OCI-LY7 (cell line): ENCODE results near the gene PTTG1. TPM values are rescaled to one million over a fixed set of nuclear protein-coding genes. Genes with fewer than 3 reads are reported as not detected.

Experiments
- BruUV-seq: library from RNA; stranded (reverse); fragments of 400-500 nt; replicated peaks from 2 replicates; lab custom pipeline; 2021; lab: Mats Ljungman, UMichigan
- CTCF ChIA-PET: fragments of 300-600 bp; sonication (Branson Sonifier 250); formaldehyde crosslinking; loops from one replicate; lab custom pipeline; 2022; ENCODE audit warnings: antibody characterized with exemption; ENCODE audit not compliant: unreplicated experiment; lab: Charles Lee
- POLR2A ChIA-PET: fragments of 300-600 bp; sonication (Branson Sonifier 250); formaldehyde crosslinking; loops from one replicate; lab custom pipeline; 2022; ENCODE audit warnings: antibody characterized with exemption; lab: Charles Lee
- DNase-seq: peaks from one replicate; pipeline ENCODE4 v3.0.0-alpha.2; 2015; ENCODE audit warnings: low spot score
- H2AFZ ChIP-seq: fragments of 200-600 bp; sonication (generic), shearing (Covaris generic); 2 replicates; pipeline ENCODE4 v1.6.1; 2014; ENCODE audit warnings: mild to moderate bottlenecking, antibody characterized with exemption, low read length, moderate library complexity
- H3K27ac ChIP-seq: fragments of 200-600 bp; sonication (generic); 2 replicates; pipeline ENCODE4 v1.5.1; 2014; ENCODE audit warnings: mixed run types, low read depth, mild to moderate bottlenecking, moderate library complexity, low read length, inconsistent platforms; ENCODE audit not compliant: poor library complexity, severe bottlenecking
- H3K36me3 ChIP-seq: fragments of 200-600 bp; sonication (generic); 2 replicates; pipeline ENCODE4 v1.6.1; 2014; ENCODE audit warnings: mild to moderate bottlenecking, antibody characterized with exemption, low read length, moderate library complexity, mixed read lengths; ENCODE audit not compliant: insufficient read depth
- H3K4me1 ChIP-seq: fragments of 200-600 bp; sonication (generic); 2 replicates; pipeline ENCODE4 v1.5.1; 2014; ENCODE audit warnings: mild to moderate bottlenecking, low read length; ENCODE audit not compliant: insufficient read depth, poor library complexity, severe bottlenecking
- H3K4me2 ChIP-seq: fragments of 200-600 bp; sonication (generic); 2 replicates; pipeline ENCODE4 v1.6.1; 2014; ENCODE audit warnings: mild to moderate bottlenecking, low read length
- H3K4me3 ChIP-seq: fragments of 200-600 bp; sonication (generic); 2 replicates; pipeline ENCODE4 v1.5.1; 2014; ENCODE audit warnings: mild to moderate bottlenecking, low read depth, low read length; ENCODE audit not compliant: poor library complexity, severe bottlenecking
- H3K79me2 ChIP-seq: fragments of 200-600 bp; sonication (generic); 2 replicates; pipeline ENCODE4 v1.6.1; 2016; ENCODE audit warnings: low read depth, mild to moderate bottlenecking, low read length, moderate library complexity, mixed read lengths; ENCODE audit not compliant: insufficient read depth
- H3K9me2 ChIP-seq: fragments of 200-600 bp; sonication (generic); 2 replicates; pipeline ENCODE4 v1.6.1; 2016; ENCODE audit warnings: mild to moderate bottlenecking, low read length, mixed read lengths; ENCODE audit not compliant: insufficient read depth
- H3K9me3 ChIP-seq: fragments of 200-600 bp; sonication (generic); 2 replicates; pipeline ENCODE4 v1.6.1; 2014; ENCODE audit warnings: mild to moderate bottlenecking, mixed run types, low read length, mixed read lengths
- H4K20me1 ChIP-seq: fragments of 200-600 bp; sonication (generic); 2 replicates; pipeline ENCODE4 v1.6.1; 2014; ENCODE audit warnings: mild to moderate bottlenecking, antibody characterized with exemption, low read length, moderate library complexity, mixed read lengths; ENCODE audit not compliant: insufficient read depth
- EZH2phosphoT487 ChIP-seq: fragments of 200-600 bp; sonication (generic); IDR thresholded peaks from 2 replicates; pipeline ENCODE4 v1.6.1; 2018; ENCODE audit warnings: low read depth, borderline replicate concordance, mild to moderate bottlenecking, mixed run types, antibody characterized with exemption, low read length, moderate library complexity, mixed read lengths
- intact Hi-C: fragments of 100-400 bp; cut with micrococcal nuclease; formaldehyde crosslinking; loops from one replicate; pipeline ENCODE4 v1.10.0; 2022; ENCODE audit not compliant: unreplicated experiment
- total RNA-seq, 2 experiments: library from RNA; depleted of rRNA in 1 of 2; stranded (reverse); fragments of >200 nt in 1 of 2; shearing (Covaris generic) in 1 of 2; gene quantifications; 2 replicates each; pipeline ENCODE4 v1.2.3, GENCODE V29; 2014 to 2022
- TF ChIP-seq, protein P1 (sequence below): fragments of 200-600 bp; sonication (generic); conservative IDR thresholded peaks from 2 replicates; pipeline ENCODE4 v1.5.1; 2014; ENCODE audit warnings: mild to moderate bottlenecking, antibody characterized with exemption, low read length, moderate library complexity, mixed read lengths

PTTG1 gene
- total RNA-seq, 2 experiments from 2014 or later = 340 to 480 TPM

DNA sequence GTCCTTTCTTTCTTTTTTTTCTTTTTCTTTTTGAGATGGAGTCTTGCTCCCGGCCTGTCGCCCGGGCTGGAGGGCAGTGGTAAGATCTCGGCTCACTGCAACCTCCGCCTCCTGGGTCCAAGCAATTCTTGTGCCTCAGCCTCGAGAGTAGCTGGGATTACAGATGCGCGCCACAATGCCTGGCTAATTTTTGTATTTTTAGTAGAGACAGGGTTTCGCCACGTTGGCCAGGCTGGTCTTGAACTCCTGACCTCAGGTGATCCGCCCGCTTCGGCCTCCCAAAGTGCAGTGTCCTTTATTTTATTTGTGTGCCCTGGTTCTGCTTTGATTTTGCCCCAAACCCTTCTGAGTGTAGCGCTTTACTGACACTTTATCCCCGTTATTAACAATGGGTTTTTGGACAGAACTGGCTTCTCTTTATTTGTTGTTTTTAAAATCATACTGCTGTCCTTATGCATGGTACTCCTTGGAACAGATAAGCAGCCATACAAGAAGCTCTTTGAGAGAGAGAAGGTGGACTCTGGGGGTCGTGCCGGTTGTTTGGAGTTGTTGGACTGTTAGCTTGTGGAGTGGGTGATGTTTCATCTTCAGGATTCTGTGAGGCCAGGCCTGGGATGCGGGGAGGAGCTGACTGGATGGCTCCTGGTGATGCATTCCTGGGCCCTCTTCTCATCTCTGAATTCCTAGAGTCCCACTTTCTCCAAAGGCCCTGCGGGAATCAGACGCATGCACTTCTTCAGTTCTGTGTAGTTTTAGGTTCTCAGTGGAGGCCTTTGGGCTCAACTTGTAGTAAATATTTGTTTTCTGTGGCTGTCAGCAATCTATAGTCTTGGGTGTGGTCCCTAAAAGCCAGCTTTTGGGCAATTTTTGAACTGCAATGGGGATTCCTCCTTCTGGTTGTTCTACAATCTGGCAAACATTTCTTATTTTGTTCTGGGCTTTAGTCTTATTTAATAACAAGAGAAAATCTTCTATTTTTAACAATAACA lies 47.8 kb downstream of the PTTG1 start:
- peak overlapping the region; percentile 60 for H2AFZ ChIP-seq
- peaks cover 83% of the 10 kb centered on the region for H3K4me1 ChIP-seq
- peak overlapping the region; percentile 68 for H3K4me3 ChIP-seq
- no peaks in the 10 kb centered on the region for H3K9me2 ChIP-seq
- no peak for DNase-seq
- peak overlapping the region; percentile 72 for H3K27ac ChIP-seq
- no peaks in the 10 kb centered on the region for H3K9me3 ChIP-seq
- no peak for TF ChIP-seq EZH2phosphoT487
- TF ChIP-seq, protein P1, sequence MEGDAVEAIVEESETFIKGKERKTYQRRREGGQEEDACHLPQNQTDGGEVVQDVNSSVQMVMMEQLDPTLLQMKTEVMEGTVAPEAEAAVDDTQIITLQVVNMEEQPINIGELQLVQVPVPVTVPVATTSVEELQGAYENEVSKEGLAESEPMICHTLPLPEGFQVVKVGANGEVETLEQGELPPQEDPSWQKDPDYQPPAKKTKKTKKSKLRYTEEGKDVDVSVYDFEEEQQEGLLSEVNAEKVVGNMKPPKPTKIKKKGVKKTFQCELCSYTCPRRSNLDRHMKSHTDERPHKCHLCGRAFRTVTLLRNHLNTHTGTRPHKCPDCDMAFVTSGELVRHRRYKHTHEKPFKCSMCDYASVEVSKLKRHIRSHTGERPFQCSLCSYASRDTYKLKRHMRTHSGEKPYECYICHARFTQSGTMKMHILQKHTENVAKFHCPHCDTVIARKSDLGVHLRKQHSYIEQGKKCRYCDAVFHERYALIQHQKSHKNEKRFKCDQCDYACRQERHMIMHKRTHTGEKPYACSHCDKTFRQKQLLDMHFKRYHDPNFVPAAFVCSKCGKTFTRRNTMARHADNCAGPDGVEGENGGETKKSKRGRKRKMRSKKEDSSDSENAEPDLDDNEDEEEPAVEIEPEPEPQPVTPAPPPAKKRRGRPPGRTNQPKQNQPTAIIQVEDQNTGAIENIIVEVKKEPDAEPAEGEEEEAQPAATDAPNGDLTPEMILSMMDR = no peak
- H3K36me3 ChIP-seq = no peaks in the 10 kb centered on the region
- POLR2A ChIA-PET = interaction anchor here (0.5 to 1.1 kb wide), 4 partner anchors 37 to 66 kb away, joined by 3 to 6 read pairs (median 3); partner anchors contain the start of genes PTTG1 and SLU7
- peak overlapping the region; percentile 93 for H3K4me2 ChIP-seq
- CTCF ChIA-PET = interaction anchor here (0.6 kb wide), 1 partner anchor 47 kb away, joined by 3 read pairs; no protein-coding TSS in a partner anchor
- peaks cover 42% of the 10 kb centered on the region; the same call in 1 of the 2 replicates for H3K79me2 ChIP-seq
- no TSS peak for BruUV-seq
- intact Hi-C loops = loop anchor here (2.0 to 5.0 kb wide), 2 partner anchors 39 to 1262 kb away; partner anchors contain the start of gene RNF145
- H4K20me1 ChIP-seq = no peaks in the 10 kb centered on the region

DNA sequence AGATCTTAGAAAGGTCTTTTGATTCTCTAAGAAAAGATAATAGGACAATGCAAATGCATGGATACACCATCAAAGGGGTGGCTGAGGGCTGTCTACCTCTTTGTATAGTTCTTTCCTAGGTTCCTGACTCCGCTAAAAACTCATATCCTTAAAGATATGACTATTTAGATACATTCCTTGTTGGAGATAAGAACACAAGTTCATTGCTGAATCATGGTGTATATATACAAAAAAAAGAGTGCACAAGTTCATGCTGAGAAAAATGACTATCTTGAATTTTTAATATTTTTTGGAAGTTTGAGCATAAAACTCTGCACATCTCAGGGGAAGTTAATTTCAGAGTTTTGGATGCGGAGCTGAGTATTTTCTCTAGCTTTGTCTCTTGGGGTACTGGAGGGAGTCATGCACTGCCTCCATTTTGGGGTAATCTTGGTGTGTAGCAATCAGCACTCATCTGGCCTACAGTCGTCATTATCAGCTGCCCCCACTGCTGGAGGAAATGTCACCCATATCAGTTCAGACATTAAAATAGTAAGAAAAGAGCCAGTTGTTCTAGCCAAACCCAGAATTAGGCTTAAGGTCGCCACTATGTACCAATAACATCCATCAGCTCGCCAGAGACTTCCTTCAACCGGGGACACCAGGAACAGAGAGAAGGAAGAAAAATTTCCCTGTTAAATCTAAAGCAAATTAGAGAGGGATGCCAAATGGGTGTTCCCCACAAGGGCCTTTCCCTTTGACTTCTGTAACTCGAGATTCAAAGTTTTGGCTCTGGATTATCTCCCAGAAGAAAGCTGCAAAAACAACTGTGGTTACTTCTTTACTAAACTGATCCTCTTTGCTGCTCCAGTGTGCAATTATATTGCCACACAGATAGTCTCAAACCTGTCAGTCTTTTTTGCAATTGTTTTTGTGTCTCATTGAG lies 49.0 kb downstream of the PTTG1 start:
- peak; percentile 27 for DNase-seq
- peaks cover 72% of the 10 kb centered on the region for H3K4me1 ChIP-seq
- BruUV-seq = no TSS peak
- no peaks in the 10 kb centered on the region for H3K36me3 ChIP-seq
- POLR2A ChIA-PET = interaction anchor here (0.5 to 1.9 kb wide), 8 partner anchors 11 to 1730 kb away, joined by 3 to 7 read pairs (median 4); partner anchors contain the start of gene SLU7
- H4K20me1 ChIP-seq = no peaks in the 10 kb centered on the region
- no peaks in the 10 kb centered on the region for H3K9me3 ChIP-seq
- H3K4me3 ChIP-seq = peak overlapping the region; percentile 68
- peaks cover 42% of the 10 kb centered on the region; the same call in 1 of the 2 replicates for H3K79me2 ChIP-seq
- no peaks in the 10 kb centered on the region for H3K9me2 ChIP-seq
- peak overlapping the region; percentile 93 for H3K4me2 ChIP-seq
- intact Hi-C loops = no loop called here
- peak overlapping the region; percentile 62 for H2AFZ ChIP-seq
- CTCF ChIA-PET = no interaction called here
- TF ChIP-seq, protein P1 = no peak
- TF ChIP-seq EZH2phosphoT487 = no peak
- H3K27ac ChIP-seq = peak overlapping the region; percentile 16
